Breast epithelium (tissue), 4 donors: Measurements from ENCODE around the gene SLC31A1. TPM values are rescaled to one million over a fixed set of nuclear protein-coding genes. Genes with fewer than 3 reads are reported as not detected.
"Not testable (repeated sequence)": the region's sequence is repeated elsewhere in the genome, so short reads cannot be mapped to it uniquely, and the experiment has no call there.

ENCODE experiments used
- DNase-seq, 2 donors: peaks; one replicate each; pipeline ENCODE4 v3.0.0-alpha.2; 2019; ENCODE audit warnings: low spot score in 2 of 2
- H3K27ac ChIP-seq, 2 donors: fragments of 200-600 bp; sonication (generic) in 1 of 2; one replicate each; pipeline ENCODE4 v1.5.1; 2016 to 2019; ENCODE audit warnings: mild to moderate bottlenecking in 1 of 2
- H3K27me3 ChIP-seq, 2 donors: fragments of 200-600 bp; sonication (generic) in 1 of 2; one replicate each; pipeline versions ENCODE4 v1.5.1 to v1.6.0; 2017 to 2019; ENCODE audit warnings: control low read depth in 1 of 2, mild to moderate bottlenecking in 1 of 2
- H3K36me3 ChIP-seq: fragments of 200-600 bp; one replicate; pipeline ENCODE4 v1.5.1; 2019
- H3K4me1 ChIP-seq, 2 donors: fragments of 200-600 bp; sonication (generic); one replicate each; pipeline ENCODE4 v1.5.1; 2016 to 2019; ENCODE audit warnings: control low read depth in 1 of 2
- H3K4me3 ChIP-seq, 3 donors: fragments of 200-600 bp; sonication (generic); 1 replicate in 2 of 3; 2 replicates in 1 of 3; pipeline ENCODE4 v1.5.1; 2016 to 2019; ENCODE audit warnings: mild to moderate bottlenecking in 3 of 3, moderate library complexity in 2 of 3
- H3K9me3 ChIP-seq, 2 donors: fragments of 200-600 bp; sonication (generic) in 1 of 2; one replicate each; pipeline ENCODE4 v1.5.1; 2016 to 2019; ENCODE audit warnings: control low read depth in 1 of 2
- POLR2A ChIP-seq: fragments of 450-650 bp; IDR thresholded peaks from one replicate; pipeline ENCODE4 v1.6.1; 2016; ENCODE audit warnings: antibody characterized with exemption, mild to moderate bottlenecking, moderate library complexity
- POLR2AphosphoS5 ChIP-seq, 3 donors: sonication (generic); formaldehyde crosslinking; IDR thresholded peaks; one replicate each; pipeline ENCODE4 v1.6.1; 2017; ENCODE audit warnings: antibody characterized with exemption in 3 of 3
- intact Hi-C: fragments of 100-400 bp; cut with DNase I; formaldehyde crosslinking; loops from one replicate; pipeline ENCODE4 v1.15.1; 2023; ENCODE audit warnings: low total_unique reads
- total RNA-seq, 3 donors: library from RNA; depleted of rRNA; stranded (reverse); fragments of >200 nt; gene quantifications; one replicate each; pipeline ENCODE4 v1.1.0, GENCODE V29; 2016
- TF ChIP-seq, protein P1 (sequence below), 3 donors: fragments of 450-650 bp; IDR thresholded peaks; one replicate each; pipeline ENCODE4 v1.5.1; 2016 to 2017; ENCODE audit warnings: antibody characterized with exemption in 3 of 3, mild to moderate bottlenecking in 3 of 3, moderate library complexity in 3 of 3

SLC31A1 gene
- total RNA-seq, 3 donors from 2014 or later: 13.9 to 24.4 (median 18.7) TPM

DNA sequence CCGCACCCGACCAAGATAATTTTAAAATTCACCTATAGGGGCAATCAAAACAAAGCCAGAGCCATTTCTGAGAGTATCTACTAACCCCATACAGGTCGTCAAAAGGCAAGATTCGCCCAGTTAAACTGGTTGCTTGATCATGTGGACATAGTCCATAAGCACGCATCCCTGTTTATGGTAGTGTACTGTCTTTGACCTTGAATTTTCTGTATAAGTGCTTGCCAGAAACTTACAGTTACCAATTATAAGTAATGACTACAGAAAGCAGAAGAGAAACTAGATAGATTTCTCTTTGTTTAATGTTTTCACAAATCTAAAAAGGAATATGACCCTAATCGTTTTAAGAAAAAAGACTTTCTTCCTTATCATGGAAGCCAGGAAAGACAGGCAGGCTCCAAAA, 25.6 kb downstream of the SLC31A1 start:
- no peaks in the 10 kb centered on the region for H3K27me3 ChIP-seq
- intact Hi-C loops: no loop called here
- no peaks in the 10 kb centered on the region for H3K9me3 ChIP-seq
- no peaks in the 10 kb centered on the region for H3K36me3 ChIP-seq
- H3K4me1 ChIP-seq: no peaks in the 10 kb centered on the region
- TF ChIP-seq, protein P1, sequence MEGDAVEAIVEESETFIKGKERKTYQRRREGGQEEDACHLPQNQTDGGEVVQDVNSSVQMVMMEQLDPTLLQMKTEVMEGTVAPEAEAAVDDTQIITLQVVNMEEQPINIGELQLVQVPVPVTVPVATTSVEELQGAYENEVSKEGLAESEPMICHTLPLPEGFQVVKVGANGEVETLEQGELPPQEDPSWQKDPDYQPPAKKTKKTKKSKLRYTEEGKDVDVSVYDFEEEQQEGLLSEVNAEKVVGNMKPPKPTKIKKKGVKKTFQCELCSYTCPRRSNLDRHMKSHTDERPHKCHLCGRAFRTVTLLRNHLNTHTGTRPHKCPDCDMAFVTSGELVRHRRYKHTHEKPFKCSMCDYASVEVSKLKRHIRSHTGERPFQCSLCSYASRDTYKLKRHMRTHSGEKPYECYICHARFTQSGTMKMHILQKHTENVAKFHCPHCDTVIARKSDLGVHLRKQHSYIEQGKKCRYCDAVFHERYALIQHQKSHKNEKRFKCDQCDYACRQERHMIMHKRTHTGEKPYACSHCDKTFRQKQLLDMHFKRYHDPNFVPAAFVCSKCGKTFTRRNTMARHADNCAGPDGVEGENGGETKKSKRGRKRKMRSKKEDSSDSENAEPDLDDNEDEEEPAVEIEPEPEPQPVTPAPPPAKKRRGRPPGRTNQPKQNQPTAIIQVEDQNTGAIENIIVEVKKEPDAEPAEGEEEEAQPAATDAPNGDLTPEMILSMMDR (IDR thresholded peaks at IDR 0.05): no peak
- TF ChIP-seq POLR2AphosphoS5 (IDR thresholded peaks at IDR 0.05): no peak
- no peak for TF ChIP-seq POLR2A
- no peak overlapping the region for H3K4me3 ChIP-seq
- DNase-seq: no peak
- H3K27ac ChIP-seq: no peak overlapping the region

DNA sequence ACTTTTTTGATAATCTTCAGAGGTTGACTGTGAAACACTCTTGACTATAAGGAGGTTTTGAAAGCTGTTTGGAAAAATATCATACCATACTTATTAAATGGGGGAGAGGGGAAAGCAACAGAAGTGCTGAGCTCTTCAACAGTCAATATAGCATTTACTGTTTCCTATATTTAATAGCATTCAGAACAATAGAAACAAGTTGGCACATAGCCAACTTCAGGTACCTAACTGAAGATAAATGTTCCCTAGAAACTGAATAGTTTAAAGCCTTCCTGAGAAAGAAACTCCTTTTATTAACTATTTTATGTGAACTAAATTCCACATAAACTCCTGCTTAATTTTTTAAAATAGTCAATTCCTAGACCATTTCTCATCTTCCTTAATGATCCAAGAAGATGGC, 26.3 kb downstream of the SLC31A1 start:
- intact Hi-C loops: no loop called here

DNA sequence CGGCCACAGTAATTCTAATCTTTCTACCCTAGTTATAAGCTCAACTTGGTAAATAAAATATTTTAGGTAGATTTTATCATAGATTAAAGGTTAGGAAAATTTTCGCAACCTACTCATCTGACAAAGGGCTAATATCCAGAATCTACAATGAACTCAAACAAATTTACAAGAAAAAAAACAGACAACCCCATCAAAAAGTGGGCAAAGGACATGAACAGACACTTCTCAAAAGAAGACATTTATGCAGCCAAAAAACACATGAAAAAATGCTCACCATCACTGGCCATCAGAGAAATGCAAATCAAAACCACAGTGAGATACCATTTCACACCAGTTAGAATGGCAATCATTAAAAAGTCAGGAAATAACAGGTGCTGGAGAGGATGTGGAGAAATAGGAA, 28.3 kb downstream of the SLC31A1 start:
- H3K27ac ChIP-seq, H3K36me3 ChIP-seq, H3K4me3 ChIP-seq, H3K9me3 ChIP-seq, H3K4me1 ChIP-seq, DNase-seq, H3K27me3 ChIP-seq, intact Hi-C loops: not testable (repeated sequence)

More for the DNA sequence above, 26.3 kb downstream of the SLC31A1 start:
- H3K36me3 ChIP-seq: no peaks in the 10 kb centered on the region
- TF ChIP-seq POLR2A (no peak), POLR2AphosphoS5 (IDR thresholded peaks at IDR 0.05) (no peak)
- TF ChIP-seq, protein P1 (IDR thresholded peaks at IDR 0.05): no peak
- H3K9me3 ChIP-seq: no peaks in the 10 kb centered on the region
- H3K27me3 ChIP-seq: no peaks in the 10 kb centered on the region
- H3K4me1 ChIP-seq: no peaks in the 10 kb centered on the region
- no peak overlapping the region for H3K27ac ChIP-seq
- no peak overlapping the region for H3K4me3 ChIP-seq
- no peak for DNase-seq

DNA sequence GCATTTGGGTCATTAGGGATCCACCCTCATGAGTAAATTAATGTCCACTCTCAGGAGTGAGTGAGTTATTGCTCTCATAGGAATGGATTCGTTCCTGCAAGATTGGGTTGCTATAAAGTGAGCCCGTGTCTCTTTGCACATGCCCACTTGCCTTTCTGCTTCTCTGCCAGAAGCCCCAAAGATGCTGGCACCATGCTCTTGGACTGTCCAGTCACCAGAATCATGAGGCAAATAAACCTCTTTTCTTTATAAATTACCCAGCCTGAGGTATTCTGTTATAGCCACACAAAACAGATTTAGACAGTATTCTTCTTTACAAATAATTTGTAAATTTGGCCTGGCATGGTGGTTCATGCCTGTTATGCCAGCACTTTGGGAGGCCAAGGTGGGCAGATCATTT, 29.5 kb downstream of the SLC31A1 start:
- Histone ChIP-seq H3K4me3 (no peak overlapping the region), H3K27ac (no peak overlapping the region), H3K36me3 (no peaks in the 10 kb centered on the region), H3K9me3 (no peaks in the 10 kb centered on the region), H3K4me1 (no peaks in the 10 kb centered on the region), H3K27me3 (no peaks in the 10 kb centered on the region)
- no peak for DNase-seq
- intact Hi-C loops: no loop called here
- TF ChIP-seq POLR2AphosphoS5 (IDR thresholded peaks at IDR 0.05) (no peak), POLR2A (no peak)
- TF ChIP-seq, protein P1 (IDR thresholded peaks at IDR 0.05): no peak

DNA sequence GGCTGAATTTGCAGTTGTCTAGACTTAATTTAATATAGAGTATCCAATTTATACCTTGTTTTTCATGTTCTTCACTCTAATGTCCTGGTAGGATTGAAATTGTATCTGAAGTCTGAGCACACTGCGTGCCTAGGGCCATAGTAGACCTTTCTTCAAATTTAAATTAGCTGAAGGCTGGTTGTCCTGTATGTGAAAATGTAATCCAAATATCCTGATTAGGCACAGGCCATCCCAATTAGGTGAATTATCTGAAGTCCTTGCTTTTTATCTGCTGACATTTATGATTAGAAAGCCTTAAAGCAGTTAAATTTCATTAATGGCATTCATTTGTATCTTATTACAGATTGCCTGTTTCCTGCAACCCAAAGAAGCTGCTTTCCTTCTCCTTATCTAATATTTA, 33.6 kb downstream of the SLC31A1 start:
- TF ChIP-seq, protein P1 (IDR thresholded peaks at IDR 0.05): no peak
- no peak for TF ChIP-seq POLR2A
- TF ChIP-seq POLR2AphosphoS5 (IDR thresholded peaks at IDR 0.05): no peak
- Histone ChIP-seq H3K9me3 (no peaks in the 10 kb centered on the region), H3K36me3 (no peaks in the 10 kb centered on the region)

DNA sequence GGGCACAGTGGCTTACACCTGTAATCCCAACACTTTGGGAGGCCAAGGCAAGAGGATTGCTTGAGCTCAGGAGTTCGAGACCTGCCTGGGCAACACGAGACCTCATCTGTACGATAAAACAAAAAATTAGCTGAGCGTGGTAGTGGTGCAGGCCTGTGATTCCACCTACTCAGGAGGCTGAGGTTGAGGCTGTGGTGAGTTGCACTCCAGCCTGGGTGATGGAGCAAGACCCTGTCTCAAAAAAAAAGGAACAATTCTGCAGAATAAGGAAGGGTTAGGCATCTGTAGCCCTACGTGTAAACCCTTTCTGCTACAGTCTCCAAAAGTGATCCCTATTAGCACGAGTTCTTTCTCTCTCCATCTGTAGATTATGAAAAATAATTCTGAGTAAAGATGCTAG, 34.1 kb downstream of the SLC31A1 start:
- no peak for DNase-seq
- H3K4me3 ChIP-seq: no peak overlapping the region
- intact Hi-C loops: loop anchor here (5.0 kb wide), 1 partner anchor 1152 kb away; no protein-coding TSS in a partner anchor
- H3K27me3 ChIP-seq: no peaks in the 10 kb centered on the region
- TF ChIP-seq POLR2AphosphoS5 (IDR thresholded peaks at IDR 0.05): no peak
- no peak for TF ChIP-seq POLR2A
- TF ChIP-seq, protein P1 (IDR thresholded peaks at IDR 0.05): no peak
- no peaks in the 10 kb centered on the region for H3K9me3 ChIP-seq
- H3K27ac ChIP-seq: no peak overlapping the region
- no peaks in the 10 kb centered on the region for H3K4me1 ChIP-seq
- H3K36me3 ChIP-seq: no peaks in the 10 kb centered on the region

More for the DNA sequence above, 33.6 kb downstream of the SLC31A1 start:
- Histone ChIP-seq H3K4me3 (no peak overlapping the region), H3K4me1 (no peaks in the 10 kb centered on the region), H3K27me3 (no peaks in the 10 kb centered on the region), H3K27ac (no peak overlapping the region)
- DNase-seq: no peak
- intact Hi-C loops: loop anchor here (5.0 kb wide), 1 partner anchor 1152 kb away; no protein-coding TSS in a partner anchor
